Measurements from ENCODE around the gene MMP7. TPM values are rescaled to one million over a fixed set of nuclear protein-coding genes. Genes with fewer than 3 reads are reported as not detected.

Gene MMP7
- total and polyA plus RNA-seq, 8 donors: 0.37 to 45.1 (median 2.0) TPM; not detected in 3

- H3K9me3 ChIP-seq: no peaks in the 10 kb centered on the region
- no peak for DNase-seq
- no peak for TF ChIP-seq CTCF (IDR thresholded peaks at IDR 0.05)
- no peak for TF ChIP-seq POLR2A (IDR thresholded peaks at IDR 0.05)
- TF ChIP-seq POLR2AphosphoS5 (IDR thresholded peaks at IDR 0.05): no peak
- no peak for TF ChIP-seq EP300 (IDR thresholded peaks at IDR 0.05)
- peaks cover 0 to 1% (median under 1%) of the 10 kb centered on the region in 4 donors for H3K4me1 ChIP-seq
- no peaks in the 10 kb centered on the region for H3K36me3 ChIP-seq
- intact Hi-C loops (cut with DNase I; ENCODE audit: low total_unique reads): no loop called here
- no peak overlapping the region for H3K27ac ChIP-seq
- no peak overlapping the region for H3K4me3 ChIP-seq
- peaks cover 0 to 5% (median 0%) of the 10 kb centered on the region in 3 donors for H3K27me3 ChIP-seq
- WGBS, 5 donors: 69 to 89% (median 80%) methylated on average over 2 of the region's 2 CpGs
These were observed 29.7 kb downstream of the MMP7 start for GRCh38 chr11:102500829-102501228.

DNA sequence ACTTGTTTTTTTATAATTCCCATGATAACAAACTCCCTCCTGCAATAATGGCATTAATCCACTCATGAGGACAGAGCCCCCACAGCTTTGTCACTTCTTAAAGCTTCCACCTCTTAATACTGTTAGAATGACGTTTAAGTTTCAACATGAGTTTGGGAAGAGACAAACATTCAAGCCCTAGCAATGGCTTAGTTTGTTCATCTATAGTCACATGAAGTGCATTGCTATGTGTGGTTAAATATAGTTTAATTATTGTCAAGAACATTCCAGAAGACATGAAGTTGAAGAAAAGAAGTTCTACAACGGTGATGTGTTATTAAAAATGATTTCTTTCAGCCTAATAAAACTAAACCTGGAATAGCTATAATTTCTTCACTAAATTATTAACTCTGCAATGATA lies 30.6 kb downstream of the MMP7 start:
- H3K27ac ChIP-seq: no peak overlapping the region
- H3K4me1 ChIP-seq: peaks cover 0 to 10% (median 4%) of the 10 kb centered on the region in 4 donors
- TF ChIP-seq POLR2A (IDR thresholded peaks at IDR 0.05) (no peak), CTCF (IDR thresholded peaks at IDR 0.05) (no peak), EP300 (IDR thresholded peaks at IDR 0.05) (no peak), POLR2AphosphoS5 (IDR thresholded peaks at IDR 0.05) (no peak)
- no peaks in the 10 kb centered on the region for H3K9me3 ChIP-seq
- H3K27me3 ChIP-seq: peaks cover 0 to 9% (median 0%) of the 10 kb centered on the region in 3 donors
- H3K36me3 ChIP-seq: no peaks in the 10 kb centered on the region
- intact Hi-C loops (cut with DNase I; ENCODE audit: low total_unique reads): loop anchor here (10.0 kb wide), 1 partner anchor 155 kb away; the partner anchor contains the start of gene BIRC2
- no peak for DNase-seq
- WGBS, 5 donors: 26 to 56% (median 35%) methylated on average over 2 of the region's 2 CpGs
- H3K4me3 ChIP-seq: no peak overlapping the region

GRCh38 chr11:102499151-102499550 lies 31.4 kb downstream of the MMP7 start:
- Histone ChIP-seq H3K4me3 (no peak overlapping the region), H3K27ac (no peak overlapping the region), H3K9me3 (no peaks in the 10 kb centered on the region), H3K27me3 (peaks cover 0 to 9% (median 0%) of the 10 kb centered on the region in 3 donors), H3K4me1 (peaks cover 0 to 16% (median 10%) of the 10 kb centered on the region in 4 donors), H3K36me3 (no peaks in the 10 kb centered on the region)
- no peak for TF ChIP-seq POLR2AphosphoS5 (IDR thresholded peaks at IDR 0.05)
- no peak for TF ChIP-seq POLR2A (IDR thresholded peaks at IDR 0.05)
- no peak for TF ChIP-seq CTCF (IDR thresholded peaks at IDR 0.05)
- no peak for TF ChIP-seq EP300 (IDR thresholded peaks at IDR 0.05)
- 91 to 96% (median 95%) methylated on average over 3 of the region's 3 CpGs for WGBS, 5 donors
- no peak for DNase-seq
- intact Hi-C loops (cut with DNase I; ENCODE audit: low total_unique reads): loop anchor here (10.0 kb wide), 1 partner anchor 154 kb away; the partner anchor contains the start of gene BIRC2

DNA sequence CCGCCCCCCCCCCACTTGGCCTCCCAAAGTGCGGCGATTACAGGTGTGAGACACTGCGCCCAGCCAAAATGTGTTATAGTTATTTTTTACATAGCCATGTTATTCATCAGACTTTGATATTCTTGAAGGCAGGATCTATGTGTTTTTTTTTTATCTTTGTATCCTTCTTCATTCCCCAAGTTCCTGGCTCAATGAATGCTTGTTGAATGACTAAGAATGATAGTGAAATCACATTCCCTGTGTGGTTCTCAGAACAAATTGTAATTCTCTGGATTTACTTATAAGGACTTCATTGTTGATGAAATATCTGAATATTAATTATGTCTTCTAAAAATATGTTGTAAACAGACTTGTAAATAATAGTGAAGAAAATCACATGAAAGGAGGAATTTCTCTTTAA lies 33.5 kb downstream of the MMP7 start:
- no peaks in the 10 kb centered on the region for H3K36me3 ChIP-seq
- H3K27ac ChIP-seq: no peak overlapping the region
- H3K4me3 ChIP-seq: no peak overlapping the region
- TF ChIP-seq EP300 (IDR thresholded peaks at IDR 0.05) (no peak), POLR2A (IDR thresholded peaks at IDR 0.05) (no peak), CTCF (IDR thresholded peaks at IDR 0.05) (no peak), POLR2AphosphoS5 (IDR thresholded peaks at IDR 0.05) (no peak)
- H3K27me3 ChIP-seq: peaks cover 0 to 9% (median 0%) of the 10 kb centered on the region in 3 donors
- H3K4me1 ChIP-seq: peaks cover 0 to 24% (median 10%) of the 10 kb centered on the region in 4 donors
- no peaks in the 10 kb centered on the region for H3K9me3 ChIP-seq
- DNase-seq: no peak
- 78 to 100% (median 94%) methylated on average over 3 to 4 of the region's 4 CpGs for WGBS, 5 donors
- intact Hi-C loops (cut with DNase I; ENCODE audit: low total_unique reads): loop anchor here (10.0 kb wide), 1 partner anchor 152 kb away; the partner anchor contains the start of gene BIRC2
